HG03558 (cell line): ENCODE measurements around the gene PRRC2B.
"Not testable (repeated sequence)": the region's sequence is repeated elsewhere in the genome, so short reads cannot be mapped to it uniquely, and the experiment has no call there.

Experiments
- ATAC-seq: cut with Tn5 transposase; IDR thresholded peaks from one replicate; pipeline ENCODE4 v1.9.1; 2021; ENCODE audit warnings: moderate number of reproducible peaks; ENCODE audit not compliant: unreplicated experiment; ENCODE audit errors: extremely low read depth

PRRC2B gene

DNA sequence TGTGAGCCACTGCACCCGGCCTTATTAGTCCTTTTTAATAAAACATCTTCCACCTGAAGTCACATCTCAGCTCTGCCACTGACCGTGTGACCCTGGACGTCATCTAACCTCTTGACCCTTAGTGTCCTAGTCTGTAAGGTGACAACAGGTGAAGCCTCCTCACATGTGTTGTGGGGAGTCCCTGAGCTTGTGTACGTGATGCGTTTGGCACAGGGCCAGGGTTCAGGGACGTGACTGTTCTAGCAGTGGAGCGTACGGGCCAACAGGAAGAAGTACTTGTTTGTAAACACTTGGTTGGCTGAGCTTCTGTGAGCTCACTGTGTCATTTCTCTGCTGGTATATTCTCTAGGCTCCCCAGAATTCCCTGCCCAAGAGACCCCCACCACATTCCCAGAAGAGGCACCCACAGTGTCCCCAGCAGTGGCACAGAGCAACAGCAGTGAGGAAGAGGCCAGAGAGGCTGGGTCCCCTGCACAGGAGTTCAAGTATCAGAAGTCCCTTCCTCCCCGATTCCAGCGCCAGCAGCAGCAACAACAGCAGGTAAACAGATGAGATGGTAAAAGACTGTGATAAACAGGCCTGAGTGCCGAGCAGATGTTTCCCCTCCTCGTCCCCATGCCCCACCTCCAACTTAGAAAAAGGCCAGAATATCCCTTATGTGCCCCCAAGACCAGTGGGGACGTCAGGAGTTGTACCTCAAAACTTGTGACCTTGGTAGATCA, 73.5 kb downstream of the PRRC2B start:
- ATAC-seq = no peak

DNA sequence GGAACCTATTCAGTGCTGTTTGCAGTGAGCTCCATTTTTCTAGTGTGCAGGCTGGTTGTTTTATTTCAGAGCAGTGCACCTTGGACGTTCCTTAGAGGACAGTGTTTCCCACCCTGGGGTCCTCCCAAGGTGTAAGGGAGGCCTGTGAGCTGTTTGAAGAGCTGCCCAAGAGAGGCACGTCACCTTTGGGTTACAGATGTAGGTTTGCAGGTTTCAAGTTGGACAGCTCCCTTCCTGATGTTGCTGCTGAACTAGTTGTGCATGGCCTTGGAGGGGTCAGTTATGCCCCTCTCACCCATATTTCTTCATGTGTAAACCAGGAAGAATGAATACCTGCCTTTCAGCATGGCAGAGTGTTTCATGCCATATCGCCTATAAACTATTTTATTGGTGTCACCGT, 74.1 kb downstream of the PRRC2B start:
- no peak for ATAC-seq

DNA sequence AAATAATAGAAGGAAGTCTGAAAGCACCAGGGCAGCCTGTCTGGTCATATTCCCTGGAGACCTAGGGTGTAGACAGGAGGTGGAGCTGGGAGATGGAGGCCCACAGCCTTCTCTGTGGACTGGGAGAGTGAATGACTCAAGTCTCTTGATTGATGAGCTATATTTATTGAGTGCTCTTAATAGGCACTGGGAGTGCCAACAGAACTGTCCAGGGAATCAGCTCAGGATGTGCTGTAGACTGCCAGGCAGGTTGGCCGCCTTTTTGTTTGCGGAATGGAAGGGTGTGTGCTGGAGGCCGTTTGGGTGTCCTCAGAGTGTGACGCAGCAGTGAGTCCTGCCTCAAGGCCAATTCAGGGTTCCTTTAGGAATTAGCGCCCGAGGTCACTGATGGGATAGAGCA, 75.5 kb downstream of the PRRC2B start:
- ATAC-seq = no peak

DNA sequence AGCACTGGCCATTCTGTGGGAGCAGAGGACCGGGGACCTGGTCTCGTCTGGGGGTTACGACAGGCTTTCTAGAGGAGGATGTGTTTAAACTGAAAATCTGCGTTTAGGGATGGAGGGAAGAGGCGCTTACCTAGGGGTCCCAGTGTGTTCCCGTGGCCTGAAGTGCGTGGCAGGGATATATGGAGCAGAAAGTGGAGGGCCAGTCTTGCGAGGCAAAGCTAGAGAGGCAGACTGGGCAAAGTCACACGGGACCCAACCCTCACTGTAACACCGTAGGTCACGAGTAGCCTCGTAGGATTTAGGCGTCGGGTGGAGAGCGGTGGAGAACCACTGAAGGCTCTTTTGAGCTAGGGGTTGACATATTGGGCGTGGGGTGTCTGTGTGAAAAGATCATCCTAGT, 76.1 kb downstream of the PRRC2B start:
- ATAC-seq = no peak

DNA sequence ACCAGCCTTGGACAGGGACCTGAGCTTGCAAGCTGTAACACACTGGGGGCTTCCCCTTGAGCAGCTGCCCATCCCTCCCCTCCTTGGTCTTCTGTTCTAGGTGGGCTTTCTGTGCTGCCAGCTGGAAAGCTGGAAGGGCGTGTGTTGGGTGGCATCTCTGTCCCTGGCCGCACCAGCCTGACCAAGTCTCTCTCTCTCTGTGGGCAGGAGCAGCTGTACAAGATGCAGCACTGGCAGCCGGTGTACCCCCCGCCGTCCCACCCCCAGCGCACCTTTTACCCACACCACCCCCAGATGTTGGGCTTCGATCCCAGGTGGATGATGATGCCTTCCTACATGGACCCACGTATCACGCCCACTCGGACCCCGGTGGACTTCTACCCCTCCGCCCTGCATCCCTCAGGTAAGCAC, 76.7 kb downstream of the PRRC2B start:
- ATAC-seq = no peak

DNA sequence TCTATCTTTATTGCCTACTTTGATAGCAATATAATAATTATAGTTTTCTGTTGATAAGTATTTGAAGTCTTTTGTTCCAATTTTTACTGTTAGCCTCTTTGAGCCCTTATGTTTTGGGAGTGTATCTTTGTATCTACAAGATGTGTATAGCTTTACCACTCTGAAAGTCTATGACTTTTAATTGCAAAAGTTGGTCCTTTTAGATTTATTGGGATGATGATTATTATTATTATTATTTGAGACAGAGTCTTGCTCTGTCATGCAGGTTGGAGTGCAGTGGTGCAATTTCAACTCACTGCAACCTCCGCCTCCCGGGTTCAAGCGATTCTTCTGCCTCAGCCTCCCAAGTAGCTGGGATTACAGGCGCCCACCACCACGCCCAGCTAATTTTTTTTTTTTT, 78.2 kb downstream of the PRRC2B start:
- ATAC-seq = not testable (repeated sequence)

DNA sequence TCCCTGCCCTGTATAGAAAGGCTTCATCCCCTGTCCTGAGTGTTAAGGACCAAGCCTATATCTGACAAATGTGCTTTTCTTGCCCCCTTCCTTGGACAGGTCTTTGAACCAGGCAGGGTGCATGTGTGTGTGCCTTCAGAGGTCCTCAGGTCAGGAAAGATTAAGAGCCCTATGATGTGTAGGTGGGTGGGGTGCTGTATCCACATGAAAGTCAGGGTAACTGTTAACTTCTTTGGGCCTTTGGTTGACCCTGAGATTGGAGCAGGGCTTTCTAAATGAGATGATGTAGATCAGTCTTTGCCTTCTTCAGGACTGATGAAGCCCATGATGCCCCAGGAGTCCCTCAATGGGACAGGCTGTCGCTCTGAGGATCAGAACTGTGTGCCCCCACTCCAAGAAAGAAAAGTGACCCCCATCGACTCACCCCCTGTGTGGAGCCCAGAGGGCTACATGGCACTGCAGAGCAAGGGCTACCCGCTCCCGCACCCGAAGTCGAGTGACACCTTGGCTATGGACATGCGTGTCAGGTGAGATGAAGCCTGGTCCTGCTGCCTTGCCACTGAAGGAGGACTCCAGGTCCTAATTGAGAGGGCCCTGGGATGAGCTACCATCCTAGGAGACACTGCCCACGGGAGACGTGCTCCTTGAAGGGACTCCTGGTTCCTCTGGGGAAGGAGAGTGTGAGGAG, 79.5 kb downstream of the PRRC2B start:
- no peak for ATAC-seq

DNA sequence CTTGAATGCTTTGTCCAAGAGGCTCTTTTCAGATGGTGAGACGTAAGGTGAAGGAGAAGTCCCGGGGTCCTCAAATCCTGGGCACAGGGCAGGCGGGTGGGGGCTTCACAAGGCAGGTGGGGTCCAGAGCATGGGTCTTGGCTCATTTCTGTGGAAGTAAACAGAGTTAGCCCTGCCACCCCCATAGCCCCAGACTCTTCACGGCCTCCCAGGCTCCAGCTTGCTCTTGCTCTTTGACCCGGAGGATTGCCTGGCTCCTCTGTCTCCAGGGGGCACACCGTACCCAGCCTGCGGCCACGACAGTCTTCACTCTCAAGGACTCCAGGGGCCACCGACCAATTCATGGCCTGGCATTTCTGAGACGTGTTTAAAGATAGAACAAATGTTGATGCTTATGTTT, 80.0 kb downstream of the PRRC2B start:
- no peak for ATAC-seq

DNA sequence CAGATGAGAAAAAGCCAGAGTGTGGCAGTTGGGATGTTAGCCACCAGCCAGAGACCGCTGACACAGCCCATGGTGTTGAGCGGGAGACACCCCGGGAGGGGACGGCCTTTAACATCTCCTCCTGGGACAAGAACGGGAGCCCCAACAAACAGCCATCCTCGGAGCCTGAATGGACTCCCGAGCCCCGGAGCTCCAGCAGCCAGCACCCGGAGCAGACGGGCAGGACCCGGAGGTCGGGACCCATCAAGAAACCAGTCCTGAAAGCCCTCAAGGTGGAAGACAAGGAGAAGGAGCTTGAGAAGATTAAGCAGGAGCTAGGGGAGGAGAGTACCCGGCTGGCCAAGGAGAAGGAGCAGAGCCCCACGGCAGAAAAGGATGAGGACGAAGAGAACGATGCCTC, 80.8 kb downstream of the PRRC2B start:
- no peak for ATAC-seq

DNA sequence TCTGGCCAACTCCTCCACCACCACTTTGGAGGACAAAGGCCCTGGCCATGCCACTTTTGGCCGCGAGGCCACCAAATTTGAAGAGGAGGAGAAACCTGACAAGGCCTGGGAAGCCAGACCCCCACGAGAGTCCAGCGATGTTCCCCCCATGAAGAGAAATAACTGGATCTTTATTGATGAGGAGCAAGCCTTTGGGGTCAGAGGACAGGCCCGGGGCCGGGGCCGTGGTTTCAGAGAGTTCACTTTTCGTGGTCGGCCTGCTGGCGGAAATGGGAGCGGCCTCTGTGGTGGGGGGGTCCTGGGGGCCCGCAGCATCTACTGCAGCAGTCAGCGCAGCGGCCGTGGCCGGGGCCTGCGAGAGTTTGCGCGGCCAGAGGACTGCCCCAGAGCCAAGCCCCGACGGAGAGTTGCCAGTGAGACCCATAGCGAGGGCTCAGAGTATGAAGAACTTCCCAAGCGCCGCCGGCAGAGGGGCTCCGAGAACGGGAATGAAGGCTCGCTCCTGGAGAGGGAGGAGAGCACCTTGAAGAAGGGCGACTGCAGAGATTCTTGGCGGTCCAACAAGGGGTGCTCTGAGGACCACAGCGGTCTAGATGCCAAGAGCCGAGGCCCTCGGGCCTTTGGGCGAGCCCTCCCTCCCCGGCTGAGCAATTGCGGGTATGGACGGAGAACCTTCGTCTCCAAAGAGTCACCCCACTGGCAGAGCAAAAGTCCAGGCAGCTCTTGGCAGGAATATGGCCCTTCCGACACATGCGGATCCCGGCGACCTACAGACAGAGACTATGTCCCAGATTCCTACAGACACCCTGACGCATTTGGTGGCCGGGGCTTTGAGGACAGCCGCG, 81.4 kb downstream of the PRRC2B start:
- no peak for ATAC-seq

DNA sequence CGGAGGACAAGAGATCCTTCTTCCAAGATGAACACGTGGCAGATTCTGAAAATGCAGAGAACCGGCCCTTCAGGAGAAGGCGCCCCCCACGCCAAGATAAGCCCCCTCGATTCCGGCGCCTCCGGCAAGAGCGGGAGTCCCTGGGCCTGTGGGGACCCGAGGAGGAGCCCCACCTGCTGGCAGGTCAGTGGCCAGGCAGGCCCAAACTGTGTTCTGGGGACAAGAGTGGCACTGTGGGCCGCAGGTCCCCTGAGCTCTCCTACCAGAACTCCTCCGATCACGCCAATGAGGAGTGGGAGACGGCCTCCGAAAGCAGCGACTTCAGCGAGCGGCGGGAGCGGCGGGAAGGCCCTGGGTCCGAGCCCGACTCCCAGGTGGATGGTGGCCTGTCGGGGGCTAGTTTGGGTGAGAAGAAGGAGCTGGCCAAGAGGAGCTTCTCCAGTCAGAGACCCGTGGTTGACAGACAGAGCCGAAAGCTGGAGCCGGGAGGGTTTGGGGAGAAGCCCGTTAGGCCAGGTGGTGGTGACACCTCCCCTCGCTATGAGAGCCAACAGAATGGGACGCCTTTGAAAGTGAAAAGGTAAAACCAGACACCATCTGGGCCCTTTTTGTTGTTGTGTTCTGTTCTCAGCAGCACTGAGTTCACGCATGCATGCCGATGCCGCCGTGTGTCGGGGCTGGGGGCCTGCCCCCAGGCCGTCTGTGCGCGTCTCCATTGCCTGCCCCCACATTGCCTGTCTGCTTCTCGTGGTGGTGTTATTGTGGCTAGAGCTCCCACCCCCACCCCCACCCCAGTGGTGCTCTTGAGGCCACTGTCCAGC, 82.3 kb downstream of the PRRC2B start:
- ATAC-seq = no peak

DNA sequence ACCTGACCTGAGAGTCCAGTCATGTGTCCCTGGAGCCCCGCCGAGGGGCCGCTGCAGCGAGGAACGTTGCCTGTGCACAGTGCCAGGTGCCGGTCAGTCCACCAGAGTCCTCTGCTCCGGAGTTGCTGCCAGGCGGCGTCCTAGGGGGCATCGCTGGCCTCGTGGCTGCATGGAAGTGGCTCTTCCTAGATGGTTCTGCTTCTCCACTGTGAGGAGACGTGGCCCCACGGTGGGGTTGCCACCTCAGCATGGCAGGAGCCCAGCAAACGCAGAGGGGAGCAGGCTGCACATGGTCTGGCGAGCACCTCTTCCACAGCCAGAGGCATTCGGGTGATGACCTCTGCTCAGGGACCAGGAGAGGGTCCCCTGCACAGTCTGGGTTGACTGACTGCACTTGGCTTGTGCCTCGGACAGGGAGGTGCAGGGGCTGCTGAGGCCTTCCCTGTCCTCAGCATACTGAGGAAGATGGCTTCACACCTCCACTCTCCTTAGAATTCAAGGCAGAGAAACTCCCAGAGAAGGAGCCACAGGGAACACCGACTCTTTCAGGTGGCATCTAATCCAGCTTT, 83.0 kb downstream of the PRRC2B start:
- no peak for ATAC-seq

DNA sequence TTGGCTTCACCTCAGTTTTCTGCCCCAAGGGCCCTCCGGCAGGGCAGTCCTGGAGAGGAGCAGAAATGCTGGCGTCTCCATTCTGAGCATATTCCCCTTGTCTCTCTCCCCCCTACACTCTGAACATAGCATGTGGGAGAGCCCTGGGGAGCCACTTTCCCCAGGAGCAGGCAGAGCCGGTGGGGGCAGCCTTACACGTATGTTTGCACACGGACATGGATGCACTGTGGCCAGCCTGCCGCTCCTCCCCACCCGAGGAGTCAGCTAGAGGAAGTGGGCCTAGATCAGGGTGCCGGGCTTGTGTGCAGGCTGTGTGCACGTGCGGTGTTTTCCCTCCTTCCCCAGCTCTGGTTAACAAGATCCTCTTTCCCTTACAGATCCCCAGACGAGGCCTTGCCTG, 83.5 kb downstream of the PRRC2B start:
- ATAC-seq = no peak

DNA sequence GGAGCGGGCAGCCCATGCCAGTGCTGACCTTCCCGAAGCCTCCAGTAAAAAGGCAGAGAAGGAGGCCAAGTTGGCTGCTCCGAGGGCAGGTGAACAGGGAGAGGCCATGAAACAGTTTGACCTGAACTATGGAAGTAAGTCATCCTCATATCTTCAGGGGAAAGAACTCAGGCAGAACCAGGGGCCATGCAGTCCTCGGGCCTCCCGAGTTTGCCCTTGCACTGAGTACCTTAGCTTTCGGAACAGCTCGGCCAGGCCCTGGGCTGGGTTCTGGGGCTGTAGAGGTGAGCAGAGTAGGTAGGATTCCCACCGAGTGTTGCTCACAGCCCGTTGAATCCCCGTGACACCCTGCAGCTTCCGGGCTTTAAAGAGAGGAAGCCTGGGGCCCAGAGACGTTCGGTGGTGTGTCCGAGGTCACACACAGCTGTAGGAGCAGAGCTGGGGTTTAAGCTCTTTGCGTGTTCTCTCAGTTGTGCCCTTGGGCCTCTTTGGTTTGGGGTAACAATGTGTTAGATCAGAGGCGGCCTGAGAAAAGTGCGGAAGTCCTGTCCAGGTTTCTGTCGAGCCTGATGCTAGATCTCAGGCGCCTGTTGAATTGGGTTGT, 84.0 kb downstream of the PRRC2B start:
- no peak for ATAC-seq

DNA sequence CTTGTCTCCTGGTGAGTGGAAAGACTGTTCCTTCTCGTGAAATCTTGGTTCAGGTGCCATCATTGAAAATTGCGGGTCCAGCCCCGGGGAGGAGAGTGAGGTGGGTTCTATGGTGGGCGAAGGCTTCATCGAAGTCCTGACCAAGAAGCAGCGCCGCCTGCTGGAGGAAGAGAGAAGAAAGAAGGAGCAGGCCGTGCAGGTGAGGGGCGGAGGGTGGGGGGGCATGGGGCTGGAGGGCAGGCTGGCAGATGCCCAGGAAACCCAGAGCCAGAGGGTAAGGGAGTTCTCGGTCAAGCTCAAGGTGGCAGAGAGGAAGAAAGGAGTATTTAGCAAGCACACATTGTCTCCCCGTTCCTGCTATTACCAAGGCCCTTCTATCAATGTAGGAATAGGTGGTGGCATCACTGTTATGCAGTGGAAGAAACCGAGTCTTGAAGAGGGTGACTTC, 84.6 kb downstream of the PRRC2B start:
- ATAC-seq = no peak

DNA sequence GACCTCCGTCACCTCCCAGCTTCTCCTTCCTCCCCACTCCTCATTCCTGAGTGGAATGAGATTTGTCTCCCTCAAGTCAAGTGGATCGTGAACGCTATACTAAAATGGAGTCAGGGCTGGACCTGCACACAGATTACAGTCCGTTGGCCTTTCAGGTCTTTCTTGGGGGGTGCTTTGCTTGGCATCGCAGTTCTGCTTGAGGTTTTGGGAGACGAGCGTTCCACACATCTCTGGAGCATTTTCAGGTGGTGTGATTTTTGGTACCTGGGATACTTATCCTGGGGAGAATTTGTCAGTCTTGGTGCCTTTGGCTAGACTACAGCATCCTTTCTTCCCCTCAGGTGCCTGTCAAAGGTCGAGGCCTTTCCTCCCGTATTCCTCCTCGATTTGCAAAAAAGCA, 85.0 kb downstream of the PRRC2B start:
- ATAC-seq = no peak

DNA sequence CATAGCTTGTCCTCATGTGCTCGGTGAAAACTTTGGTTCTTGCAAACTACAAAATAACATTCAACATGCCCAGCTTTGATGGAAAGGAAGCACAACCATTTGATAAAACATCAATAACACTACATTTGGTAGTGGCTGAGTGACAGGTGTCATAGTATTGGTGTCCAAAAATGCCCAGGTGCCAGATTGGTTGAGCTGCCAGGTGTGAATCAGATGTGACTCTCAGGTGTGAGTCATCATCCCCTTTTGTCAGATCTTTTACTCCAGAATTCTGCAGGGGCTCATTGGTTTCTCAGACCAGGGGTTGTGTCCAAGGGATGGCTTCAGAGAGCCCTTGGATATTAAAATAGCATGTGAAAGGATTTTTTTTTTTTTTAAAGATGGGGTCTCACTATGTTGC, 86.4 kb downstream of the PRRC2B start:
- ATAC-seq = no peak

DNA sequence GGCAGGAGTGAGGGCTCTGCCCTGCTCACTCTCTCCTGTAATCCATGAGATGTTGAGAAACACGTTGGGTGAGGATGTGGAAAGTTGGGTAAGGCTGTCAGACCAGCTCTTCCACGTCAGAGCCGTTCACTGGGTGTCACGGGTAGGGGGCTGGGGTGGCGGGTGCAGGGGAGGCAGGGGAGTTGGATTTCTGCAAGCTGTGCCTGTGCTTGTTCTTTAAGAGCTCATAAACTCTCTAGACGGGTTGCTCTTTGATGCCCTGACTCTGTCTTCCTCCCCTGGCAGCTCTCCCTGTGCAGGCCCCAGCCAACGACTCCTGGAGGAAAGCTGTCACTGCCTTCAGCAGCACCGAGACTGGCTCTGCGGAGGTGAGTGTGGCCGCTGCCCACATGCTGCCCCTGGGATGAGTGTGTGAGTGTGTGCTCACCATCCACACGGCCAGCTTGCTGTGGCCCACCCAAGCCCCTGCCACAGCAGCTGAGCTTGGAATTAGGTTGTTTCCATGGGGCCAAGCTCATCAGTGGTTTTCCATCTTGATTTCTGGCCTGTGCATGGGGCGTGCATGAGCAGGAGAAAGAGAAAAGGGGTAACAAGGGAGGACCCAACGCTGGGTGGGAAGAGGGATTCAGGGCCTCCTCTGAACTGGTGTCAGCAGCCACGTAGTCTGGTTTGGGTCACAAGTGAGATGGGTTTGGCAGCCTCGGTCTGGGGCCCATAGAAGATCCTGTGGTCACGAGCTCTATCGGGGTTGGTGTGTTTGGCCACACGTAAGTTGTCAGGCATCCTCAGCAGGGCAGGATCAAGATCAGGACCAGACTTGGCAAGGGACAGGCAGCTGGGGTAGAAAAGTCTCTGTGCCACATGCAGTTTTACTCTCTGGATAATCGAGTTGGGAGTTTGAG, 87.8 kb downstream of the PRRC2B start:
- no peak for ATAC-seq
